ENCODE measurements around the gene PRDM16. TPM values are rescaled to one million over a fixed set of nuclear protein-coding genes. Genes with fewer than 3 reads are reported as not detected.

Gene PRDM16
- total and polyA plus RNA-seq, 8 donors, result 9.6 to 18.0 (median 14.7) TPM

GRCh38 chr1:3243304-3243703, 174.3 kb downstream of the PRDM16 start:
- no peaks in the 10 kb centered on the region for H3K9me3 ChIP-seq
- TF ChIP-seq CTCF (IDR thresholded peaks at IDR 0.05), result no peak
- H3K27me3 ChIP-seq, result peaks cover 14 to 67% of the 10 kb centered on the region in 2 donors
- intact Hi-C loops (cut with DNase I), result no loop called here
- no peak for ATAC-seq
- H3K4me1 ChIP-seq, result no peaks in the 10 kb centered on the region
- peak in 1 of 4 donors; percentile 50 for DNase-seq
- H3K27ac ChIP-seq, result no peak overlapping the region
- H3K36me3 ChIP-seq, result no peaks in the 10 kb centered on the region
- no peak overlapping the region for H3K4me3 ChIP-seq

GRCh38 chr1:3244025-3244926, 175.3 kb downstream of the PRDM16 start:
- H3K27ac ChIP-seq, result no peak overlapping the region
- no peak for TF ChIP-seq CTCF (IDR thresholded peaks at IDR 0.05)
- intact Hi-C loops (cut with DNase I), result no loop called here

GRCh38 chr1:3244927-3245315, 175.9 kb downstream of the PRDM16 start:
- intact Hi-C loops (cut with DNase I), result no loop called here

More at GRCh38 chr1:3244025-3244926, 175.3 kb downstream of the PRDM16 start:
- ATAC-seq (no peak), DNase-seq (peak in 1 of 4 donors; percentile 68)
- no peaks in the 10 kb centered on the region for H3K4me1 ChIP-seq
- H3K27me3 ChIP-seq, result peaks cover 18 to 77% of the 10 kb centered on the region in 2 donors
- H3K4me3 ChIP-seq, result no peak overlapping the region
- H3K36me3 ChIP-seq, result no peaks in the 10 kb centered on the region
- H3K9me3 ChIP-seq, result no peaks in the 10 kb centered on the region

GRCh38 chr1:3245344-3245743, 176.3 kb downstream of the PRDM16 start:
- Histone ChIP-seq H3K4me3 (no peak overlapping the region), H3K4me1 (no peaks in the 10 kb centered on the region), H3K36me3 (no peaks in the 10 kb centered on the region), H3K27me3 (peaks cover 18 to 87% of the 10 kb centered on the region in 2 donors), H3K27ac (no peak overlapping the region), H3K9me3 (no peaks in the 10 kb centered on the region)
- DNase-seq (peak in 1 of 4 donors; percentile 57), ATAC-seq (no peak)
- intact Hi-C loops (cut with DNase I), result no loop called here
- no peak for TF ChIP-seq CTCF (IDR thresholded peaks at IDR 0.05)

More at GRCh38 chr1:3244927-3245315, 175.9 kb downstream of the PRDM16 start:
- ATAC-seq (no peak), DNase-seq (peak in 1 of 4 donors; percentile 30)
- TF ChIP-seq CTCF (IDR thresholded peaks at IDR 0.05), result no peak
- no peaks in the 10 kb centered on the region for H3K9me3 ChIP-seq
- no peaks in the 10 kb centered on the region for H3K4me1 ChIP-seq
- peaks cover 18 to 84% of the 10 kb centered on the region in 2 donors for H3K27me3 ChIP-seq
- no peaks in the 10 kb centered on the region for H3K36me3 ChIP-seq
- no peak overlapping the region for H3K27ac ChIP-seq
- H3K4me3 ChIP-seq, result no peak overlapping the region

- intact Hi-C loops (cut with DNase I), result no loop called here
These were observed 176.8 kb downstream of the PRDM16 start for GRCh38 chr1:3245768-3246167.

More at GRCh38 chr1:3245768-3246167, 176.8 kb downstream of the PRDM16 start:
- DNase-seq, result no peak
- Histone ChIP-seq H3K27ac (no peak overlapping the region), H3K27me3 (peaks cover 18 to 82% of the 10 kb centered on the region in 2 donors), H3K9me3 (no peaks in the 10 kb centered on the region), H3K4me3 (no peak overlapping the region), H3K36me3 (no peaks in the 10 kb centered on the region), H3K4me1 (no peaks in the 10 kb centered on the region)
- TF ChIP-seq CTCF (IDR thresholded peaks at IDR 0.05), result no peak
- ATAC-seq, result no peak

Measured in left lung (tissue), 10 donors.